ENCODE results near the gene NFX1.
A peak's percentile ranks its signal among the peaks of the same experiment; 100 is the strongest.
"Not testable (repeated sequence)": the region's sequence is repeated elsewhere in the genome, so short reads cannot be mapped to it uniquely, and the experiment has no call there.

The NFX1 gene

GRCh38 chr9:33388110-33388994, 98.0 kb downstream of the NFX1 start:
- ChIA-PET CTCF (interaction anchor here (1.2 kb wide), 1 partner anchor 14 kb away, joined by 3 read pairs; no protein-coding TSS in a partner anchor), POLR2A (interaction anchor here (0.6 kb wide), 1 partner anchor 14 kb away, joined by 4 read pairs; no protein-coding TSS in a partner anchor)
- Histone ChIP-seq H3K9me3 (ENCODE audit: control insufficient read depth, insufficient read depth, low read depth, low read length) (no peaks in the 10 kb centered on the region), H3K36me3 (ENCODE audit: control insufficient read depth in 2 of 2, insufficient read depth in 1 of 2, low read length in 2 of 2) (no peaks in the 10 kb centered on the region), H3K4me3 (ENCODE audit: low read depth, low read length) (no peak overlapping the region), H3K27ac (ENCODE audit: extremely low read depth, low read depth, low read length) (no peak overlapping the region), H3K4me1 (ENCODE audit: control insufficient read depth, insufficient read depth, low read length) (no peaks in the 10 kb centered on the region)
- no peak for TF ChIP-seq ZNF114 (tag by site-specific recombination; IDR thresholded peaks at IDR 0.05)
- TF ChIP-seq ZBTB21 (tag by site-specific recombination; IDR thresholded peaks at IDR 0.05): no peak
- no peak for TF ChIP-seq ZNF274 (IDR thresholded peaks at IDR 0.05; ENCODE audit: low read length)
- TF ChIP-seq ZNF274 (tag by site-specific recombination; IDR thresholded peaks at IDR 0.05; ENCODE audit: borderline replicate concordance): no peak
- TF ChIP-seq MZF1 (tag by site-specific recombination; IDR thresholded peaks at IDR 0.05; ENCODE audit: borderline replicate concordance): peak; percentile 40; the same call in 1 of the 2 replicates
- no peak for TF ChIP-seq ZNF10 (tag by site-specific recombination; IDR thresholded peaks at IDR 0.05)

GRCh38 chr9:33391111-33391771, 100.9 kb downstream of the NFX1 start:
- CTCF ChIA-PET: interaction anchor here (0.6 to 2.5 kb wide), 10 partner anchors 11 to 132 kb away, joined by 3 to 9 read pairs (median 4); no protein-coding TSS in a partner anchor
- not testable (repeated sequence) for H3K4me1 ChIP-seq (ENCODE audit: control insufficient read depth, insufficient read depth, low read length); H3K4me3 ChIP-seq (ENCODE audit: low read depth, low read length); H3K27ac ChIP-seq (ENCODE audit: extremely low read depth, low read depth, low read length); H3K36me3 ChIP-seq (ENCODE audit: control insufficient read depth in 2 of 2, insufficient read depth in 1 of 2, low read length in 2 of 2); H3K9me3 ChIP-seq (ENCODE audit: control insufficient read depth, insufficient read depth, low read depth, low read length)
- 0 out of 2 replicates have a peak, but pooled peaks have one; percentile 16 for TF ChIP-seq ZNF366 (tag by site-specific recombination; conservative IDR thresholded peaks at IDR 0.05)
- peak; percentile 11; the same call in 1 of the 2 replicates for TF ChIP-seq ZNF600 (tag by site-specific recombination; IDR thresholded peaks at IDR 0.05)
- peak; percentile 66 for TF ChIP-seq ZXDB (tag by site-specific recombination; IDR thresholded peaks at IDR 0.05)
- peak; percentile 17; the same call in 1 of the 2 replicates for TF ChIP-seq SP7 (tag by site-specific recombination; IDR thresholded peaks at IDR 0.05)
- TF ChIP-seq ZNF10 (tag by site-specific recombination; IDR thresholded peaks at IDR 0.05): 0 out of 2 replicates have a peak, but pooled peaks have one; percentile 16
- peak; percentile 31; the same call in 1 of the 2 replicates for TF ChIP-seq ZFP69B (tag by site-specific recombination; IDR thresholded peaks at IDR 0.05)
- peak; percentile 85 for TF ChIP-seq ZBTB17 (tag by site-specific recombination; IDR thresholded peaks at IDR 0.05)
- TF ChIP-seq, protein P1, sequence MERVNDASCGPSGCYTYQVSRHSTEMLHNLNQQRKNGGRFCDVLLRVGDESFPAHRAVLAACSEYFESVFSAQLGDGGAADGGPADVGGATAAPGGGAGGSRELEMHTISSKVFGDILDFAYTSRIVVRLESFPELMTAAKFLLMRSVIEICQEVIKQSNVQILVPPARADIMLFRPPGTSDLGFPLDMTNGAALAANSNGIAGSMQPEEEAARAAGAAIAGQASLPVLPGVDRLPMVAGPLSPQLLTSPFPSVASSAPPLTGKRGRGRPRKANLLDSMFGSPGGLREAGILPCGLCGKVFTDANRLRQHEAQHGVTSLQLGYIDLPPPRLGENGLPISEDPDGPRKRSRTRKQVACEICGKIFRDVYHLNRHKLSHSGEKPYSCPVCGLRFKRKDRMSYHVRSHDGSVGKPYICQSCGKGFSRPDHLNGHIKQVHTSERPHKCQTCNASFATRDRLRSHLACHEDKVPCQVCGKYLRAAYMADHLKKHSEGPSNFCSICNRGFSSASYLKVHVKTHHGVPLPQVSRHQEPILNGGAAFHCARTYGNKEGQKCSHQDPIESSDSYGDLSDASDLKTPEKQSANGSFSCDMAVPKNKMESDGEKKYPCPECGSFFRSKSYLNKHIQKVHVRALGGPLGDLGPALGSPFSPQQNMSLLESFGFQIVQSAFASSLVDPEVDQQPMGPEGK (tag by site-specific recombination; IDR thresholded peaks at IDR 0.05): peak; percentile 60
- 0 out of 2 replicates have a peak, but pooled peaks have one; percentile 42 for TF ChIP-seq ZNF558 (tag by site-specific recombination; IDR thresholded peaks at IDR 0.05)
- TF ChIP-seq, protein P2, sequence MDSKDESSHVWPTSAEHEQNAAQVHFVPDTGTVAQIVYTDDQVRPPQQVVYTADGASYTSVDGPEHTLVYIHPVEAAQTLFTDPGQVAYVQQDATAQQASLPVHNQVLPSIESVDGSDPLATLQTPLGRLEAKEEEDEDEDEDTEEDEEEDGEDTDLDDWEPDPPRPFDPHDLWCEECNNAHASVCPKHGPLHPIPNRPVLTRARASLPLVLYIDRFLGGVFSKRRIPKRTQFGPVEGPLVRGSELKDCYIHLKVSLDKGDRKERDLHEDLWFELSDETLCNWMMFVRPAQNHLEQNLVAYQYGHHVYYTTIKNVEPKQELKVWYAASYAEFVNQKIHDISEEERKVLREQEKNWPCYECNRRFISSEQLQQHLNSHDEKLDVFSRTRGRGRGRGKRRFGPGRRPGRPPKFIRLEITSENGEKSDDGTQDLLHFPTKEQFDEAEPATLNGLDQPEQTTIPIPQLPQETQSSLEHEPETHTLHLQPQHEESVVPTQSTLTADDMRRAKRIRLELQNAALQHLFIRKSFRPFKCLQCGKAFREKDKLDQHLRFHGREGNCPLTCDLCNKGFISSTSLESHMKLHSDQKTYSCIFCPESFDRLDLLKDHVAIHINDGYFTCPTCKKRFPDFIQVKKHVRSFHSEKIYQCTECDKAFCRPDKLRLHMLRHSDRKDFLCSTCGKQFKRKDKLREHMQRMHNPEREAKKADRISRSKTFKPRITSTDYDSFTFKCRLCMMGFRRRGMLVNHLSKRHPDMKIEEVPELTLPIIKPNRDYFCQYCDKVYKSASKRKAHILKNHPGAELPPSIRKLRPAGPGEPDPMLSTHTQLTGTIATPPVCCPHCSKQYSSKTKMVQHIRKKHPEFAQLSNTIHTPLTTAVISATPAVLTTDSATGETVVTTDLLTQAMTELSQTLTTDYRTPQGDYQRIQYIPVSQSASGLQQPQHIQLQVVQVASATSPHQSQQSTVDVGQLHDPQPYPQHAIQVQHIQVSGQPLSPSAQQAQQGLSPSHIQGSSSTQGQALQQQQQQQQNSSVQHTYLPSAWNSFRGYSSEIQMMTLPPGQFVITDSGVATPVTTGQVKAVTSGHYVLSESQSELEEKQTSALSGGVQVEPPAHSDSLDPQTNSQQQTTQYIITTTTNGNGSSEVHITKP (tag by site-specific recombination; IDR thresholded peaks at IDR 0.05): peak; percentile 95
- TF ChIP-seq PRDM1 (tag by site-specific recombination; IDR thresholded peaks at IDR 0.05): peak; percentile 55; the same call in 1 of the 2 replicates
- 0 out of 2 replicates have a peak, but pooled peaks have one; percentile 18 for TF ChIP-seq ZNF692 (tag by site-specific recombination; IDR thresholded peaks at IDR 0.05)
- TF ChIP-seq ZNF335 (tag by site-specific recombination; conservative IDR thresholded peaks at IDR 0.05): peak; percentile 28; the same call in 1 of the 2 replicates
- TF ChIP-seq ZNF121 (tag by site-specific recombination; IDR thresholded peaks at IDR 0.05): peak; percentile 45; the same call in 1 of the 2 replicates
- POLR2A ChIA-PET: interaction anchor here (0.6 to 0.7 kb wide), 2 partner anchors 12 to 1159 kb away, joined by 3 read pairs; no protein-coding TSS in a partner anchor

GRCh38 chr9:33392591-33393021, 102.3 kb downstream of the NFX1 start:
- POLR2A ChIA-PET: interaction anchor here (0.6 kb wide), 1 partner anchor 20 kb away, joined by 3 read pairs; no protein-coding TSS in a partner anchor
- H3K9me3 ChIP-seq (ENCODE audit: control insufficient read depth, insufficient read depth, low read depth, low read length); H3K4me1 ChIP-seq (ENCODE audit: control insufficient read depth, insufficient read depth, low read length); H3K4me3 ChIP-seq (ENCODE audit: low read depth, low read length); H3K36me3 ChIP-seq (ENCODE audit: control insufficient read depth in 2 of 2, insufficient read depth in 1 of 2, low read length in 2 of 2); H3K27ac ChIP-seq (ENCODE audit: extremely low read depth, low read depth, low read length): not testable (repeated sequence)
- CTCF ChIA-PET: interaction anchor here (0.8 to 2.5 kb wide), 6 partner anchors 18 to 130 kb away, joined by 3 to 9 read pairs (median 4); no protein-coding TSS in a partner anchor
